Measurements from ENCODE around the gene TBCD. TPM values are rescaled to one million over a fixed set of nuclear protein-coding genes. Genes with fewer than 3 reads are reported as not detected.

The TBCD gene
- total RNA-seq, 2 donors from 2014 or later = 66.5 to 166 TPM

DNA sequence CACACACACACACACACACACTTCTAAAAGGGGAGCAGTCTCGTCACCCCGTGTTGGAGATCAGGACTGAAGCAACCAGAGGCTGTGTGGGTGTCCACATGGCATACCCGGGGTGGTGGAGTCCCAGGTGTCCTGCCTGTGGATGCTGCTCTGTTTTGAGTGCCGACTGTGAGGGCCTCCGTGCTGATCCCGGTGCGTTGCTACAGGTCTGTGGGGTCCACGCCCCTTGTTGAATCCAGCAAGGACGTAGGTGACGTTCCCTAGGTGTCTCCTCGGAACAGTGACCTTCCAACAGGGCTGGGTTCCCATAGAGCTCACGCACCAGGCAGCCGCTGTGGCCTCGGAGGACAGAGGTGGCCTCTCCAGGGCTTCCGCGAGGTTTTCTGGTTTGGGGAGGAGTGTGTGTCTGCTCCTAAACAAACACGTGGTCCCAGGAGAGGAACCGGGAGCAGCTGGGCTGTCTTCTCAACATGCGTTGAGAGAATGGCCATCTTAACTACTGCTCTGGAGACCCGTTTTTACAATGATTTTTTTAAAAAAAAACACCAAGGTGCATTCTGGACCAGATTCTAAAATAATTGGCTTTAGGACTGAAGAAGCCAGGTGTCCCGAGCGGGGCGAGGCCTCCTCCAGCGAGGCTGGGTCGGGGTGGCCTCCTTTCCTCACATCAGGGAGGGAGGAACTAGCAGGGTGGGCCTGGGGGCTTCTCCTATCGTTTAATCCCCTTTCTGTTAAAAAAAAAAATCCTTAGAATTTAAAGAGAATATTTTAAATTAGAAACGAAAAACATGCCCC is 188.6 kb downstream of the TBCD start:
- H3K27ac Mint-ChIP-seq = no peak overlapping the region
- H3K27me3 Mint-ChIP-seq = no peaks in the 10 kb centered on the region
- peaks cover 0 to 3% of the 10 kb centered on the region in 2 donors for H3K4me1 Mint-ChIP-seq (ENCODE audit: low read depth in 2 of 2)
- DNase-seq (ENCODE audit: low spot score) (peak; percentile 38), ATAC-seq (no peak)
- peaks cover 10% of the 10 kb centered on the region for H3K9me3 Mint-ChIP-seq
- peaks cover 26% of the 10 kb centered on the region for H3K36me3 Mint-ChIP-seq
- H3K4me3 Mint-ChIP-seq = no peak overlapping the region

DNA sequence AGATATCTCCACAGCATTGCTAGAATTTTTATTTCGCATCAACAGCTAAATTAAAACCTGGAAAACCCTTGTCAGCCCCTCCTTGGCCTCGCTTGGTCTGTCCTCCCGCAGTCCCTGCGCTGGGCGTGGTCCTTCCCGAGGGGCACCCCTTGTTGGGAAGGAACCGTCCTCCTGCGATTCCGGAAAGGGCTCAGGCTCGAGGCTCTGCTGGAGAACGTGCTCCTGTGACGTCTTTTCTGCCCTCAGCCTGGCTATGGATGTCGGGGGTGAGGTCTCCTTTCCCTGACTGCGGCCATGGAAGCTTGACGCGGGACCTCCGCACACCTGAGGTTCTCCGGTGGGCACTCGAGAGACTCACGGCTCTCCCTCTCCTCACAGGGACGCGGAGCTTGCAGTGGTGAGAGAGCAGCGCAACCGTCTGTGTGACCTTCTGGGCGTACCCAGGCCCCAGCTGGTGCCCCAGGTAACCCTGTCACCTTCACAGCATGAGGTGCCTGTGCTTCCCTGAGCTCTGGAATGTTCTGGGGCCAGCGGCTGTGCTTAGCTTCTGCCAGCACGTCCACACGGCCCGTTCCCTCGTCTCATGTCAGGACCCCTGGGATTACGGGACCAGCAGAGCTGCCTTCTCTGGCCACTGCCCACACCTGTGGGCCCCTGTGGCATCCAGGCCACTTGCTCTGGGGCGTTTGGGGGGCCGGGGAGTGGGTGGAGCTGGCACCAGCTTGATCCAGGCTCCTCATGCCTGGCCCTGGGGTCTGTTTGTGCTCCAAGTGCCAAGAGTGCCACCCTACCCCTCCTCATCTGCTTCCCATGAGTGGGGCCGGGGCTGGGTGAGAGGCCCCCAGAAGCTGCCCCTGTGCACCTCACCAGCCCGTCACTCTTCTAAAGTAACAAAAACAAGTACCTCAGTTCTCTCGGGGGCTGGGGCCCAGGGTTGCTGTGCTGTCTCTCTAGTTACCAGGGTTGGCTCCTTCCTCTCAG is 189.4 kb downstream of the TBCD start:
- Mint-ChIP-seq H3K36me3 (peaks cover 26% of the 10 kb centered on the region), H3K27ac (no peak overlapping the region), H3K4me1 (ENCODE audit: low read depth in 2 of 2) (peaks cover 0 to 3% of the 10 kb centered on the region in 2 donors), H3K27me3 (no peaks in the 10 kb centered on the region), H3K9me3 (peaks cover 13% of the 10 kb centered on the region), H3K4me3 (no peak overlapping the region)
- ATAC-seq (no peak), DNase-seq (ENCODE audit: low spot score) (peak; percentile 52)

DNA sequence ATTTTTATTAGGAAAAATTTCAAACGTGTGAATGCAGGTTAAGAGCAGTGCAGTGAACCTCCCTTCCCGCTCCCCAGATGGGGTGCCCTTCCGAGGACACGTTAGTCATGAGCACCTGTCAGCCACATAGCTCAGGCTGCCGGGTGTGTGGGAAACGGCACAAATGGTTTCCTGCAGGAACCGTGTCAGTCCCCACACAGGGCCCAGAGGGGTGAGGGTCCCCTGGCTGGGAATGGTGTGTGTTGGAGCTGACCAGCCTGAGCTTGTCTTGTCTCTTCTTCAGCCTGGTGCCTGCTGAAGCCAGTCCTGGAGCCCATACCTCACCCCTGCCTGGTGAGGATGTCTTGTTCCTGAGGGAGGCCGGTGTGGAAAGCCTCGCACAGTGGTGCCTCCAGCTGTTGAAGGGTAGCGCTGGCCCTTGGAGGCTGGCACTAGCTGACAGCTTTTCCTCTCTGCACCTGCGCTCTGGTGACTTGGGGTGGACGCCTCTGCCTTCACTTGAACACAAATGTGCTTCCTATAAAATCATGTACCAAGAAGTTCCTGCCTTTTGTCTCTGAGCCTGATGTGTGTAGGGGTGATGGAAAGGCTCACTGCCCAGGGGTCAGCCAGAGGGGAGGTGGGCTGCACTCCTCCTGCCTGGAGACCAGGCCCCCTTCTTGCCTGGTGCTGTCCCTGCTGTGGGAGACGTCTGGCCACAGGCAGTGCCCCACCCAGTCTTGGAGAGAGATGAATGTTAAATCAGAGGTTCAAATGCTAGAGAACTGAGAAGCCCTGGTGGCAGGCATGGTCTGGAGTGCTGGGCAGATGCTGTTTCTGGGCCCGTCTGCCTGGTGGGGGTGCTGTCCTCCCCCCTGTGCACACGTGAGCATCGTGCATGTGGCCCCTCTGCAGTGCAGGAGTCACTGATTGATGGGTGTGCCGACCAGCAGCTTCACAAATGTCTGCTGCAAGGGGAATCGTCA is 190.6 kb downstream of the TBCD start:
- Mint-ChIP-seq H3K27ac (no peak overlapping the region), H3K4me3 (no peak overlapping the region), H3K4me1 (ENCODE audit: low read depth in 2 of 2) (peaks cover 0 to 4% of the 10 kb centered on the region in 2 donors), H3K9me3 (peaks cover 13% of the 10 kb centered on the region), H3K36me3 (peaks cover 25% of the 10 kb centered on the region), H3K27me3 (no peaks in the 10 kb centered on the region)
- DNase-seq (ENCODE audit: low spot score) (peak; percentile 40), ATAC-seq (no peak)

DNA sequence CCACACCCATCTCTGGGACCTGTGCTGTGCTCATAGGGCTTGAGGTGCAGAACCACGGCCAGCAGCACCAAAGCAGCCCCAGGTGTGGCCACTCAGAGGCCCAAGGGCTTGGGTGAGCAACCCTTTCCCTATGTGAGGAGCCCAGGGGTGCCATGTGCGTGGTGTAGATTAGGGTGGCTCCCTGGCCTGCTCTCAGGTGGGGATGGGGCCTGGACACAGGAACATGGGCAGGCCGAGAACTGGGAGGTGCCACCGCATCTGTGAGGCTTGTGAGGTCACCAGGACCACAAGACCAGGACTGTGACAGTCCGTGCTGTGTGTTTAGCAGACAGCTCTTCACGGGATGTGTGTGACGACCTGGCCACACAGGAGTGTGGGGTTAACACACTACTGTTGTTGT is 191.5 kb downstream of the TBCD start:
- no peaks in the 10 kb centered on the region for H3K27me3 Mint-ChIP-seq
- no peak overlapping the region for H3K4me3 Mint-ChIP-seq
- peaks cover 30% of the 10 kb centered on the region for H3K36me3 Mint-ChIP-seq
- peaks cover 0 to 9% of the 10 kb centered on the region in 2 donors for H3K4me1 Mint-ChIP-seq (ENCODE audit: low read depth in 2 of 2)
- peaks cover 13% of the 10 kb centered on the region for H3K9me3 Mint-ChIP-seq
- DNase-seq (ENCODE audit: low spot score) (no peak), ATAC-seq (no peak)
- no peak overlapping the region for H3K27ac Mint-ChIP-seq

DNA sequence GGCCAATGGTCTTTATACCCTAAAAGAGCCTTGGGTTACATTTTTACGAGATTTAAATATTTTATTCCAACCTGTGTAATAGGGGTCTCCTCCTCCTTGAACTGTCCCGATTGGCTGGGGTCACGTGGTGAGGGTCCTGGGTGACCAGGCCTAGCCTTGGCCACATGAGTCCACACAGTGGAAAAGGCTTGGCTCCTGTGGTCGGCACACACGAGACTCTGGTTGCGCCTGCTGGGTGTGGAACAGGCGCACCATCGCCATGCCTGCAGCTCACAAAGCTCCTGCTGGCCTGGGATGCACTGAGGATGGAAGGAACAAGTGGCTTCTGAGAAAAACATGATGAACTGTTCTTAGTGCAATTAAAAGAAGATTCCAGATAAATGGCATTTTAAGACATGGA is 191.9 kb downstream of the TBCD start:
- H3K36me3 Mint-ChIP-seq = peaks cover 30% of the 10 kb centered on the region
- ATAC-seq = no peak
- H3K27me3 Mint-ChIP-seq = no peaks in the 10 kb centered on the region
- no peak overlapping the region for H3K4me3 Mint-ChIP-seq
- H3K4me1 Mint-ChIP-seq (ENCODE audit: low read depth in 2 of 2) = peaks cover 0 to 9% of the 10 kb centered on the region in 2 donors
- H3K9me3 Mint-ChIP-seq = peaks cover 13% of the 10 kb centered on the region
- no peak overlapping the region for H3K27ac Mint-ChIP-seq
- peak; percentile 12 for DNase-seq (ENCODE audit: low spot score)

DNA sequence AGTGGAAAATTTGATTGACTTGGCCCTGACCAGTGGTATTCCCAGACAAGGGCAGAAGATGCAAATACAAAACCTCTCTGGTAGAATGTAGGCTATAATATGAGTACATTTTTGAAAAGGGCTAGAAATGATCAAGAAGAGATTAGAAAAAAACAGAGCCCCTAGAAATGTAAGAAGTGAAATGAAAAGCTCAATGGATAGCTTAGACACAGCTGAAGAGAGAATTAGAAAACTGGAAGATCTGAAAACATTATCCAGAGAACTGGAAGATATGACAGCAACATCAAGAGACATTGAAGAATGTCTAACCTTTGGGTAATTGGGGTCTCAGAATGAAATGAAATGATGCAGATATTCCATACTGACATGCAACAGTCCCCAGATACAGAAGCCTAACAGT is 193.1 kb downstream of the TBCD start:
- H3K36me3 Mint-ChIP-seq = peaks cover 30% of the 10 kb centered on the region
- ATAC-seq (no peak), DNase-seq (ENCODE audit: low spot score) (no peak)
- H3K4me1 Mint-ChIP-seq (ENCODE audit: low read depth in 2 of 2) = peaks cover 0 to 9% of the 10 kb centered on the region in 2 donors
- H3K9me3 Mint-ChIP-seq = peaks cover 13% of the 10 kb centered on the region
- H3K27ac Mint-ChIP-seq = no peak overlapping the region
- no peaks in the 10 kb centered on the region for H3K27me3 Mint-ChIP-seq
- H3K4me3 Mint-ChIP-seq = no peak overlapping the region

DNA sequence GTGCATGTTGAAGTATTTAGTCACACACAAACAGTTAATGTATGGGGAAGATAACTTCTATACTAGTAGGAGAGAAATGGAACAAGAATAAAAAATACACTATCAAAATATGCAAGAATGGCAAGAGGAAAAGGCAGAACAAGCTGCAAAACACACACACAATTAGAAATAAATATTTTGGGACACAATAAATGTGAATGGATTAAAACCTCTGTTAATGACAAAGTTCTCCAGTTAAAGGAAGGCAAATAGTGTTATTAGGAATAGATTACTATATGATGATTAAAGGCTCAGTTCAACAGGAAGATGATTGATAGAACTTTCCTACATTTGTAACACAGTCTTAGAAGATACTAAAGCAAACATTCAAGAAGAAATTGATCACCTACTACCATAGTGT is 194.2 kb downstream of the TBCD start:
- peaks cover 13% of the 10 kb centered on the region for H3K9me3 Mint-ChIP-seq
- no peak overlapping the region for H3K4me3 Mint-ChIP-seq
- no peak for DNase-seq (ENCODE audit: low spot score)
- H3K27me3 Mint-ChIP-seq = no peaks in the 10 kb centered on the region
- peaks cover 30% of the 10 kb centered on the region for H3K36me3 Mint-ChIP-seq
- H3K27ac Mint-ChIP-seq = no peak overlapping the region
- H3K4me1 Mint-ChIP-seq (ENCODE audit: low read depth in 2 of 2) = peaks cover 0 to 9% of the 10 kb centered on the region in 2 donors
- no peak for ATAC-seq

DNA sequence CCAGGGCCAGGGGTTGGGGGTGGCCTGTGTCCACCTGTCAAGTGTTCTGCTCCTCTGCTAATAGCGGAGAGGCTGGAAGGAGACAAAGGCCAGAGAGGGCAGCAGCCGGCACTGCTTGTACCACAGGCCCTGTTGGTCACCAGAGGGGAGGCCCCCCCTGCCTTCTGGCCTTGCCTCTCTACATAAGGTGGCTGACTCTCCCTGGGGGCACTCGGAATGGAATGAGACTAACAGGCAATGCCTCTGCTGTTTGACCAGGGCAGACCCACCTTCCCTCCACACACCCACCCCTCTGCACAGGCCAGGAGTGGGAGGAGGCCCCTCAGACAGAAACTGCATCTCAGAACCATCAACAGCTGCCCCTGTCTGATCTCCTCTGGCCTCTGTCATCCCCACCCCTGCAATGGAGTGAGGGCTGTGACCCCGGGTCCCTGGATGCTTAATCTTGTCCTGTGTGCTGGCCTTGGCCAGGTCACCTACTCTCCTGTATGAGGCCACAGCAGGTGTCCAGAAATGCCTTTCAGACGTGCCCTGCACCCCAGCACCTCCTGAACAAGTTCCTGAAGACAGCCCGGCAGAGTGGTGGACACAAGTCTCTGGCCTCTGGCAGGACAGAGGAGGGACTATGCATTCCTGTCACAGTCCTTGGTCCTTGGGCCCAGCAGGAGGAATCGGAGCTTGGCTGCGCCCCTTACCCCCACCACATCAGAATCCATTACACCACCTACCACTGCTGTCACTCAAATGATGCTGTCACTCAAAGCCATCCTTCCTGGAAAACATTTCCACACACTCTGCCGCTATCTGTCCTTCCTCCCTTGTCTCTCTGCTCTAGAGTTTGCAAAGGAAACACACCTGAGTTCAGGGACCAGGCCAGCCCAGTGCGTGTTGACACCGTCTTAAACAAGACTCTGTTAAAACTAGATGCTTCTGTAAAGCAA is 195.5 kb downstream of the TBCD start:
- Mint-ChIP-seq H3K27me3 (no peaks in the 10 kb centered on the region), H3K27ac (peak overlapping the region in 1 of 2 donors; percentile 6), H3K36me3 (peaks cover 33% of the 10 kb centered on the region), H3K9me3 (peaks cover 13% of the 10 kb centered on the region), H3K4me1 (ENCODE audit: low read depth in 2 of 2) (peaks cover 0 to 9% of the 10 kb centered on the region in 2 donors), H3K4me3 (no peak overlapping the region)
- ATAC-seq (peak in 1 of 2 donors; percentile 33), DNase-seq (ENCODE audit: low spot score) (peak; percentile 51)

DNA sequence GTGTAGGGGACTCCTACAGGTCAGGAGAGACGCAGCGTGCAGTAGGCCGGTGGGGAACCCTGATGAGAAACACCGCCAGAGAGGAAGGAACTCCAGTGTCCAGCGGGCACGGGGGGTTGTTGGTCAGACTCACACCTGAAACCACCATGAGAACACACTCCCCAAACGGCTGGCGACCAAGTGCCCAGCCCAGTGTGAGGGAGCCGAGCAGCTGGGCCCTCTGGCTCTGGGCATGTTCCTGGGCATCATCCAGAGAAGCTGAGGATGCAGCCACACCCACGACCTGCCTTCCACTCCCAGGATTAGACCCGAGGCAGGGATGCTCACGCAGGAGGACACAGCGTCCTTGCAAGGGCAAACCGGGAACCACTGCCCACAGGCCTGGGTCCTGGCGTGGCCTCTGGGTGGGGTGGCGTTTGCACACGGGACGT is 196.2 kb downstream of the TBCD start:
- H3K9me3 Mint-ChIP-seq = peaks cover 15% of the 10 kb centered on the region
- no peak for DNase-seq (ENCODE audit: low spot score)

DNA sequence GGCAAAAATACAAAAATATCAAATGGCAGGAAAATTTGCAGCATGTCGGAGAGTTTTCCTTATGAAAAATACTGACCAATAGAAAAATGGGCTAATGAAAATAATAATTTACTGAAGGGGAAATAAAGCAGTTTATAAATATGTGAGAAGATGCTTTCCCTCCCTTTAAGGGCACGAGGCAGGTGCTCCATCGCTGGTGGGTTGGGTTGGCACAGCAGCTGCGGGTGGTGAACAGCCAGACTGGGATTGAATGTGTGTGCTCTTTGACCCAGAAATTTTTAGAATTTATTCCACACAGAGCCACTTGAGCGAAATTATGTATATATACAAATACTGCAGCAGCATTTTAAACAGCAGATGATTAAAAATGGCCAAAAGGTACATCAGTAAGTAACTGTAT is 197.1 kb downstream of the TBCD start:
- ATAC-seq (no peak), DNase-seq (ENCODE audit: low spot score) (no peak)
- no peak overlapping the region for H3K27ac Mint-ChIP-seq
- peaks cover 49% of the 10 kb centered on the region for H3K36me3 Mint-ChIP-seq
- peaks cover 0 to 6% of the 10 kb centered on the region in 2 donors for H3K4me1 Mint-ChIP-seq (ENCODE audit: low read depth in 2 of 2)
- H3K27me3 Mint-ChIP-seq = no peaks in the 10 kb centered on the region
- no peak overlapping the region for H3K4me3 Mint-ChIP-seq
- H3K9me3 Mint-ChIP-seq = peaks cover 15% of the 10 kb centered on the region

More for the DNA sequence above, 196.2 kb downstream of the TBCD start:
- Mint-ChIP-seq H3K27me3 (no peaks in the 10 kb centered on the region), H3K4me3 (no peak overlapping the region), H3K4me1 (ENCODE audit: low read depth in 2 of 2) (peaks cover 0 to 6% of the 10 kb centered on the region in 2 donors), H3K36me3 (peaks cover 41% of the 10 kb centered on the region), H3K27ac (peak overlapping the region in 1 of 2 donors; percentile 6)
- no peak for ATAC-seq

DNA sequence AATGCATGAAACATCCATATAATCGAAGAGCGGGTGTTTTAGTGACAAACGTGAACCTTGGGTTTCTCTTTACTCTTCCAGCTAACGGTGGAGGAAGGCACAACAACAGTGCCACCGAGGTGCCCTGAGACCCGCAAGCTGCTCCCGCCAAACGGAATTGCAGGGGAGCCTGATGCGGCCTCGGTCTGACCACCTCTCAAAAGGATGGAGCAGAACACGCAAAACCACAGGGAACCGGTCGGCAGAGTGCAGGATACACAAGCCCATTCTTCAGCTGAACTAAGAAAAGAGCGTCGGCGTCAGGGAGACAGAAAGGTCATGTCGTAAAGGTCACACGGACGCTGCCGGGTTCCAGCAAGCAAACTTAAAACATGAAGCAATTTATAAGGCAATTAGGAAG is 197.5 kb downstream of the TBCD start:
- Mint-ChIP-seq H3K27me3 (no peaks in the 10 kb centered on the region), H3K27ac (no peak overlapping the region), H3K4me3 (no peak overlapping the region), H3K36me3 (peaks cover 49% of the 10 kb centered on the region), H3K9me3 (peaks cover 12% of the 10 kb centered on the region), H3K4me1 (ENCODE audit: low read depth in 2 of 2) (peaks cover 0 to 6% of the 10 kb centered on the region in 2 donors)
- ATAC-seq = no peak
- DNase-seq (ENCODE audit: low spot score) = no peak

DNA sequence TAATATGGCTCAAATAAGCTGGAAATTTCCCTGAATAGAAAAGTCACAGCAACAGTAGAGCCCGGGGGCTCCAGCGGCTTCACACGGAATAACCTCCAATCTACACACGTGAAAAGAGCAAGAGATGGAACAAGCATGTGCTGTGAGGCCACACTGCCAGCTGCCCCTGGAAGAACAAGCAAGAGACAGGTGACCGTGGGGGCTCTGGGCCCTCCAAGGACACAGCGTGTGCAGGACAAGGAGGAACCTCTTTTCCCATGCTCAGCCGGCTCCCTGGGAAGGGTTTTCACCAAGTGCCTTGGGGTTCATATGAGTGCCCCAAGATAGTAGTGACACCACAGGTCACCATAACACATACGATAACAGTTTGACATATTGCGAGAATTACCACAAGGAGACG is 198.1 kb downstream of the TBCD start:
- Mint-ChIP-seq H3K27me3 (no peaks in the 10 kb centered on the region), H3K4me3 (no peak overlapping the region), H3K36me3 (peaks cover 49% of the 10 kb centered on the region), H3K9me3 (peaks cover 9% of the 10 kb centered on the region), H3K4me1 (ENCODE audit: low read depth in 2 of 2) (peaks cover 0 to 6% of the 10 kb centered on the region in 2 donors), H3K27ac (no peak overlapping the region)
- ATAC-seq = no peak
- DNase-seq (ENCODE audit: low spot score) = no peak

All from natural killer cell treated with Interleukin-12 subunit alpha and Interleukin-12 subunit beta and Interleukin-15 and Interleukin-18, amount 100 ng/mL, for 72 hours (primary cell).